ENCODE data around the gene KIF1B.

The KIF1B gene

DNA sequence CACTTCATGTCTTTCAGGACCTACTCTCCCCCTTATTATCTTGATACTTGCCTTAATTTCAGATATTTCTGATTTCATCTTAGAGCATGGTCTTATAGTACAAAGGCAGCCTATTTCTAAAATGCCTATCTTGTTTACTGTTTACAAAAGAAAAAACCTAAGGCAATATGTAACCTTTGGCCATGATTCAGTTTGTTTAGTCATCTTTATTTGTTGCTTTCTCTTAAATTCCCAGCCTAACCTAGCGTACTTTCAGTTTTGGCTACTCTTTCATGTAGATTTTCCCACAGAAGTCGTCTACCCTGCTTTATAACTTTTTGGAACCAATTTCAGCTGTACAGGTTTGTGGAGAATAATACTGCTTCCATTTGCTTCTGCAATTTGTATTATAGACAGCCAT is 81.8 kb downstream of the KIF1B start:
- CTCF ChIA-PET, result interaction anchor here (1.2 kb wide), 1 partner anchor 82 kb away, joined by 3 read pairs; the partner anchor contains the start of gene KIF1B
- DNase-seq (ENCODE audit: extremely low spot score), result no peak
- POLR2A ChIA-PET, result no interaction called here
- TF ChIP-seq, protein P1, sequence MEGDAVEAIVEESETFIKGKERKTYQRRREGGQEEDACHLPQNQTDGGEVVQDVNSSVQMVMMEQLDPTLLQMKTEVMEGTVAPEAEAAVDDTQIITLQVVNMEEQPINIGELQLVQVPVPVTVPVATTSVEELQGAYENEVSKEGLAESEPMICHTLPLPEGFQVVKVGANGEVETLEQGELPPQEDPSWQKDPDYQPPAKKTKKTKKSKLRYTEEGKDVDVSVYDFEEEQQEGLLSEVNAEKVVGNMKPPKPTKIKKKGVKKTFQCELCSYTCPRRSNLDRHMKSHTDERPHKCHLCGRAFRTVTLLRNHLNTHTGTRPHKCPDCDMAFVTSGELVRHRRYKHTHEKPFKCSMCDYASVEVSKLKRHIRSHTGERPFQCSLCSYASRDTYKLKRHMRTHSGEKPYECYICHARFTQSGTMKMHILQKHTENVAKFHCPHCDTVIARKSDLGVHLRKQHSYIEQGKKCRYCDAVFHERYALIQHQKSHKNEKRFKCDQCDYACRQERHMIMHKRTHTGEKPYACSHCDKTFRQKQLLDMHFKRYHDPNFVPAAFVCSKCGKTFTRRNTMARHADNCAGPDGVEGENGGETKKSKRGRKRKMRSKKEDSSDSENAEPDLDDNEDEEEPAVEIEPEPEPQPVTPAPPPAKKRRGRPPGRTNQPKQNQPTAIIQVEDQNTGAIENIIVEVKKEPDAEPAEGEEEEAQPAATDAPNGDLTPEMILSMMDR (IDR thresholded peaks at IDR 0.05; ENCODE audit: control extremely low read depth, extremely low read depth, low read depth, missing control alignments), result no peak

DNA sequence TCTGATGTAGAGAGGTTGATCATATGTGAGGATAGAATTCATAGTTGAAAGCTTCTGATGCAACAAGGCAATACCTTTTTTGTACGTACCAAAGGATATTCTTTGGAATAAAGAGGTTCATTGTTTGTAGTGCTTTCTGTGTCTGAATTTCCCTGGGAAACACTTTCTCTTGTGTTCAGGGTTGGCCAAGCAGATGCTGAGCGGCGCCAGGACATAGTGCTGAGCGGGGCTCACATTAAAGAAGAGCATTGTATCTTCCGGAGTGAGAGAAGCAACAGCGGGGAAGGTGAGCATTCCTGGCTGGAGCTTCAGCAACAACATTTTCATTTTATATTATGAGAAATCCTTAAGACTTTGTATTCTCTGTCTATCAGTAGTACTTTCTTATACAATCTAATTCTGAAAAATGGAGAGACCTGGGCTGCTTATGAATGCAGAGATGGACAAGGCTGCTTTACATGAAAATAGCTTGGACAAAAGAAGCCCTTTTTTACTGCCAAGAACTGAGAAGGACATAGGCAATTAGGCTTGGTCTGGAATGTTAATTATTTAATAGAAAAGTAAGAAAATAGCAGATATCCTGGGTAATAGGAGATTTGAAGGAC is 85.2 kb downstream of the KIF1B start:
- ChIA-PET POLR2A (no interaction called here), CTCF (no interaction called here)

DNA sequence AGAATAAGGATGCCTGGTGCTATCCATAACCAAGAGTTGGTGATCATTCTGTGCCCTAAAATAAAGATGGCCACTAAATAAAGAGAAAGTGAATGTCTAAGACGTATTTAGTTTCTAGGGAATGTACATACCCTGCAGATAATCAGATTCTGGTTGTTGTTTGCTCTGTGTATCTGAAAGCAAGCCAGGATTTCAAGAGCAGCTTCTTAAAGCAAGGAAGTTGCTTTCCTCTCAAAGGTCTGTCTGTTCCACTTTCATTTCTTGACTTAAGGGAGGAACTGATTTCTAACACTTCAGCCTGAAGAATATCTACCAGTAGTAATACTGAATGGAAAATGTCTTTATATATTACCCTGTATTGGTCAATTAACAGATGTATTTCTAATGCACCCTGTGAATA is 88.8 kb downstream of the KIF1B start:
- ChIA-PET POLR2A (no interaction called here), CTCF (no interaction called here)
- peak; percentile 34 for DNase-seq (ENCODE audit: extremely low spot score)

More for the DNA sequence above, 85.2 kb downstream of the KIF1B start:
- DNase-seq (ENCODE audit: extremely low spot score), result no peak
- TF ChIP-seq, protein P1 (IDR thresholded peaks at IDR 0.05; ENCODE audit: control extremely low read depth, extremely low read depth, low read depth, missing control alignments), result no peak

DNA sequence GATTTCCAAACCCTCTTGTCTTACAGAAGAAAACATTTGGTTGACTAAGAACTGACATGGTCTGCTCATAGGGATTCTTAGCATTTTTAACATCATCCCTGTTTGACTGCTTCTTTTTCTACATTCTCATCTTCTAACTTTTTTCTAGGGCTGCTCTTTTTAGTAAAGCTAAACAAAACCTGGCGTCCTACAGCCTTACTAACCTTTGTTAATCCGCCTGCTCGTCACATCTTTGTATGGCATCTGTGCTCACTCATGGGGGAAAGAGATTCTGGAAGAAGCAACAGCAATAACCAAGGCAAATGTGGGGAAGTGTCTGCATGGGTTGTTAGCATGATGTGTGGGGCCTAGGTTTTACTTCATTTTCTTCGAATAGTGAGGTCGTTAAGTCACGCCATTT is 92.0 kb downstream of the KIF1B start:
- ChIA-PET CTCF (interaction anchor here (1.3 kb wide), 1 partner anchor 92 kb away, joined by 5 read pairs; the partner anchor contains the start of gene KIF1B), POLR2A (no interaction called here)
- TF ChIP-seq, protein P1 (IDR thresholded peaks at IDR 0.05; ENCODE audit: control extremely low read depth, extremely low read depth, low read depth, missing control alignments), result no peak
- no peak for DNase-seq (ENCODE audit: extremely low spot score)

More for the DNA sequence above, 88.8 kb downstream of the KIF1B start:
- TF ChIP-seq, protein P1 (IDR thresholded peaks at IDR 0.05; ENCODE audit: control extremely low read depth, extremely low read depth, low read depth, missing control alignments), result no peak

DNA sequence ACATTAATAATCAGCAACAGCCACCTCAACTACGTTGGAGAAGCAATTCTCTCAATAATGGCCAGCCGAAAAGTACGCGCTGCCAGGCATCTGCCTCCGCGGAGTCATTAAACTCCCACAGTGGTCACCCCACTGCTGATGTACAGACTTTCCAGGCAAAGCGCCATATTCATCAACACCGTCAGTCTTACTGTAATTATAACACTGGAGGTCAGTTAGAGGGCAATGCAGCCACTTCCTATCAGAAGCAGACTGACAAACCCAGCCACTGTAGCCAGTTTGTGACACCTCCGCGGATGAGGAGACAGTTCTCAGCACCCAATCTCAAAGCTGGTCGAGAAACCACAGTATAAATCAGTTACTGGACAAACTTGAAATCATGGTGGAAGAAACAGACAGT is 93.9 kb downstream of the KIF1B start:
- ChIA-PET CTCF (no interaction called here), POLR2A (no interaction called here)
- TF ChIP-seq, protein P1 (IDR thresholded peaks at IDR 0.05; ENCODE audit: control extremely low read depth, extremely low read depth, low read depth, missing control alignments), result no peak
- no peak for DNase-seq (ENCODE audit: extremely low spot score)

DNA sequence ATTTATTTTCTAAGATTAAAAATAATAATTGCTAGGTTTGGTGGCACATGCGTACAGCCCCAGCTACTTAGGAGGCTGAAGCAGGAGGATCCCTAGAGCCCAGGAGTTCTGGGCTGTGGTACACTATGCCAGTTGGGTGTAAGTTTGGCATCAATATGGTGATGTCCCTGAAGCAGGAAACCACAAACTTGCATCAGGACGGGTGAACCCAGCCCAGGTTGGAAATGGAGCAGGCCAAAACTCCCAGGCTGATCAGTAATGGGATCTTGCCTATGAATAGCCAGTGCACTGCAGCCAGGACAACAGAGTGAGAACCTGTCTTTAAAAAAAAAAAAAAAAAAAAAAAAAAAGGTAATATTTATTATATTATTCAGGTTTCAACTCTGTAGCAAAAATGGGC is 96.1 kb downstream of the KIF1B start:
- DNase-seq (ENCODE audit: extremely low spot score), result no peak

More for the DNA sequence above, 96.1 kb downstream of the KIF1B start:
- TF ChIP-seq, protein P1 (IDR thresholded peaks at IDR 0.05; ENCODE audit: control extremely low read depth, extremely low read depth, low read depth, missing control alignments), result no peak
- ChIA-PET CTCF (interaction anchor here (1.5 kb wide), 1 partner anchor 12 kb away, joined by 4 read pairs; no protein-coding TSS in a partner anchor), POLR2A (no interaction called here)
